Measurements from ENCODE around the gene SLCO1A2.

- TF ChIP-seq POLR2A (IDR thresholded peaks at IDR 0.05): no peak
- TF ChIP-seq CTCF (IDR thresholded peaks at IDR 0.05): no peak
These were observed 18.8 kb upstream of the SLCO1A2 start for GRCh38 chr12:21353487-21353886.
